NCI-H748 (cell line): ENCODE measurements around the gene PARVG.

Source experiments
- DNase-seq: peaks from one replicate; lab custom pipeline; 2025; ENCODE audit not compliant: unreplicated experiment; lab: John Stamatoyannopoulos, UW

PARVG gene

DNA sequence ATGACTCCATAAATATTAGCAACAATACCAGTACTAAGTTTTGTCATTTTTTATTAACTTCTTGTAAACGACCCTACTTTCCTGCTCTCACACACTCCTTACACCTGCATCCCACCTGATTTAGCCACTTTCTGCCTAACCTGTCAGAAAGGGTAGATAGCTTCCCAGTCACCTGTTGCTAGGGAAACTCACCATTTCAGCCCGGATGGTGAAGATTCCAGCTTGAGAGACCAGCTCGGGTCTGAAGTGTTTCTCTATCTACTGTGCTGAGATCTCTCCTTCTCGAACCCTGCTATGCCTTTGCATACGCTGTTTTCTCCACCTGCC is at the start of gene PARVG:
TSS of gene PARVG (plus strand) at position 220 of the 327 bp plus-strand sequence. CDS start 2,405 bp downstream, outside the sequence.
- DNase-seq = no peak

GRCh38 chr22:44131412-44131811 is 49.3 kb upstream of the PARVG start:
- no peak for DNase-seq

- DNase-seq = no peak
These were observed 48.6 kb upstream of the PARVG start for GRCh38 chr22:44131989-44132685.

DNA sequence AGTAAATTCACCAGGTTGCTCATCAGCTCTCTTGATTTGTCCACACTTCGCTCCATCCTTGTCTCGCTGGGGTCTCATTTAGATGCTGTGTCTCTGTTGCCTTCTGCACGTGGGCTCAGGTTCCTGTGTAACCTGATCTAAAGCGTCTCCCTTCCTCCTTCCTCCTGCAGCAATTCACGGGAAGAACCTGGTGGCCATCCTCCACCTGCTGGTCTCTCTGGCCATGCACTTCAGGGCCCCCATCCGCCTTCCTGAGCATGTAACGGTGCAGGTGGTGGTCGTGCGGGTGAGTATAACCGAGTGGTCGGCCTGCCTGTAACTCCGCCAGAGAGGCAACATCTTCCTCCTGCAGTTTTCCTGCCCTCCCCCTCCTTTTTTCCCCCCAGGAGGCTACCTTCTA is 48.0 kb upstream of the PARVG start:
- DNase-seq = peak; percentile 29

GRCh38 chr22:44133161-44133560 is 47.6 kb upstream of the PARVG start:
- DNase-seq = no peak

DNA sequence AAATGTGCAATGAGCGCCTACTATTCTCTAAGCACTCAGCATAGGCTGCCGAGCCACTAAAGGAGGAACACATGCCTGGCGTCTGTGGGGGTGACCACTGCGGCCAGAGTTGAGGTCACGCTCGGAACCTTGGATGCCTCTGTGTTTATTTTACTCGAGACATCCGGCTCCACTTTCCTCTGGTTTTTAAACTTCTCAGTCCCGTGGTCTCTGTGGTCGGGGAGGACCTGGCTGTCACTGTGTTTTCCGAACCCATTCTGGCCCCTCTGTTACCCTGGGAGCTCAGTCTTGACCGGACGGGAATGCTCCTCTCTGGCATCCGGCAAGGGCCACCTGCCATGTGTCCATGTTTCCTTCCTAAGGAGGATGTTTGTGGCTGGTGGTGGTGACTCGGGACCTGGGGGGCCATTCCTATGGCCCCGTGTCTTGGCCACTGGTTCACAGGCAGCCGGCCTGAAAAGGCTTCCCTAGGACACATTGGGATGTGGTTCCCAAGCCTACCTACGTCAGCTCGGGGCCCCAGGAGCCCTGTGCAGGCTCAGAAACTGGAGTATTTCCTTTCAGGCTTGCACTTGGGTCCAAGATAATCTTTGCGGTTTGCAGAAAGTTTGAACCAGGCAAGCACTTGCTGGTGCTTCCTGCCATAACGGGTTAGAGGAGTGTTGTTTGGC is 46.7 kb upstream of the PARVG start:
- no peak for DNase-seq

DNA sequence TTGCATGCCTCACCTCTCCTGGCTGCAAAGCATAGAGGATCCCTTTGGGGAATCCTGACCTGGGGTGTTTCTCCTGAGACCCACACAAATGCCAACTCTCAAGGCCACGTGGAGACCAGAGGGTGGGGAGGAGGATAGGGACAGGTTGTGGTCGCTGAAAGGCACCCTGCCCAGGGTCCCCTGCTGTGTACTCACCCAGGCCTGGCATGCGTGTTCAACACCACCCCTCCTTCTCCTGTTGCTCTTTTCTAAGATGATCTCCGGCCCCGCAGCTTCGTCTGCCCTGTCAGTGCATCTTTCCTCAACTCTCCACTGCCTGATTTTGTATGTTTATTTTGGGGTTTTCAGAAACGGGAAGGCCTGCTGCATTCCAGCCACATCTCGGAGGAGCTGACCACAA is 44.6 kb upstream of the PARVG start:
- DNase-seq = no peak

DNA sequence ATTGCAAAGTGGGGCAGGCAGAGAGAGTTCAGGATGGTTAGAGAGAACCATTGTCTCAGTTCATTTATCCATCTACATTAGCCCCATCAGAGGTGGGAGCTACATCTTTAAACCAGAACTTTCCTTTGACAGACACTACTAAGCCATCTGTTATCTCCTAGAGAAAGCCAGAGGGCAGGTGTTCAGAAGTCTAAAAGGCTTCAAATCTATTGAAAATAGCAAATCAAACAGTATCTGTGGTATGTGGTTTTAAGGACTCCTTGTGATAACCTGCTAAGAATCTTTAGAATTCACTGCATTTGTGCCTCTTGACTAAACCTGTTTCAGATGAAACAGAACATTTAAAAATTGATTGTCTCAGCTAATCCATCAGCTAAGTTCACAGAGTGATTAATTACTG is 43.9 kb upstream of the PARVG start:
- DNase-seq = no peak

DNA sequence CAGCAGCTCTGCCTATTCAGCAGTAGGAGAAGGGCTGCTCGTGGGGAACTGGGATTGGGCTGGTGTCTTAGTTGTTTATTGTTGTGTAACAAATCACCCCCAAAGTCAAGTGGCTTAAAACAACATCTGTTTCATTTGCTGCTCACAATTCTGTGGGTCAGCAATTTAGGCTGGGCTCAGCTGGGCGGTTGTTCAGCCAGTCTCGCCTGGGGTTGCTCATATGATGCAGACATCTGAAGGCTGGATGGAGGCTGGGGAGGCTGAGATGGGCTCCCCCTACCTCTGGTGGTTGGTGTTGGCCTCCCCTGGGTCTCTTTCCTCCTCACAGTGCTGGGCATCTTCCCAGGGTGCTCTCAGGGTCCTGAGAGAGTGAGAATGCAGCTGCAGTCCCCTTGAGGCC is 43.3 kb upstream of the PARVG start:
- DNase-seq = no peak

- DNase-seq = peak; percentile 94
These were observed 41.0 kb upstream of the PARVG start for GRCh38 chr22:44139773-44140172.

- DNase-seq = no peak
These were observed 38.2 kb upstream of the PARVG start for GRCh38 chr22:44142421-44143104.

- no peak for DNase-seq
These were observed 37.6 kb upstream of the PARVG start for GRCh38 chr22:44143105-44143474.

DNA sequence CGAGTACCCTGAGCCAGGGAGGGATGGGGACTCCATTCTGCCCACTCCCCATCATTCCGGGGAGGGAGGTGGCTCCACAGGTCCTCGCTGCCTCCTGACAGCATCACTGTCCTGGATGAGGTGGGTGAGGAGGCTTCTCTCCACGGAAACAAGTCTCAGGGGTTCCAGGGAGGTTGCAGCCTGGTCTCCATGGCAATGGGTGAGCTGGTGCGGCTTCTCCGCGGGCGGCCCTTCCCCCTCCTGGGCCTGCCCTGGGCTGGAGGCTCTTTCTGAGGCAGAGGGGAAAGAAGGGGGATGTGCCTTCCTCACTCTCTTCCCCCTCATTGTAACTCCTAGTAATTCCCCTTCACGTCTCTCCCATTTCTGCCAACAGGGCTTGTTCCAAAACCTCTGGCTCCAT is 37.1 kb upstream of the PARVG start:
- no peak for DNase-seq

DNA sequence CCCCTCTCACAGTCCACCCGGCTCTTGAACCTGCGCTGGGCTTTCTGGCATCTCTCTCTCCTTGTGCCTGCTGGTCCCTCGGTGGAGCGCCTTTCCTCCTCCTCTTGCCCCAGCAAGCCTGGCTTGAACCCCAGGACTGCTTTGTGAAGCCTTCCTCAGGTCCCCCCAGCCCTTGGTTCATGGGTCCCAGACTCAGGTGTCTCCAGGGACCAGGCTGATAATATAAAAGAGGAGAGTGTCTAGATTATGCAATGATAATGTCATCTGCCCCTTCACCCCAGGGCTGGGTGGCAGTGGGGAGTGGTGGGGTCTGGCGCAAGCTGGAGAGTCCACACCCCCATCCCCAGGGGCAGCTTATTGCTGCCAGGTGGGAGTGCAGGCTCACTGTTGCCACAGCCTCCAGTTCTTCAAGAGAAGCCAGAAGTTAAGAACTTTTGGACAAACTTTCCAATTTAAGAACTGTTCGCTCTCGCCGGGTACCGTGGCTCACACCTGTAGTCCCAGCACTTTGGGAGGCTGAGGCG is 36.6 kb upstream of the PARVG start:
- no peak for DNase-seq

- no peak for DNase-seq
These were observed 35.2 kb upstream of the PARVG start for GRCh38 chr22:44145544-44145943.

DNA sequence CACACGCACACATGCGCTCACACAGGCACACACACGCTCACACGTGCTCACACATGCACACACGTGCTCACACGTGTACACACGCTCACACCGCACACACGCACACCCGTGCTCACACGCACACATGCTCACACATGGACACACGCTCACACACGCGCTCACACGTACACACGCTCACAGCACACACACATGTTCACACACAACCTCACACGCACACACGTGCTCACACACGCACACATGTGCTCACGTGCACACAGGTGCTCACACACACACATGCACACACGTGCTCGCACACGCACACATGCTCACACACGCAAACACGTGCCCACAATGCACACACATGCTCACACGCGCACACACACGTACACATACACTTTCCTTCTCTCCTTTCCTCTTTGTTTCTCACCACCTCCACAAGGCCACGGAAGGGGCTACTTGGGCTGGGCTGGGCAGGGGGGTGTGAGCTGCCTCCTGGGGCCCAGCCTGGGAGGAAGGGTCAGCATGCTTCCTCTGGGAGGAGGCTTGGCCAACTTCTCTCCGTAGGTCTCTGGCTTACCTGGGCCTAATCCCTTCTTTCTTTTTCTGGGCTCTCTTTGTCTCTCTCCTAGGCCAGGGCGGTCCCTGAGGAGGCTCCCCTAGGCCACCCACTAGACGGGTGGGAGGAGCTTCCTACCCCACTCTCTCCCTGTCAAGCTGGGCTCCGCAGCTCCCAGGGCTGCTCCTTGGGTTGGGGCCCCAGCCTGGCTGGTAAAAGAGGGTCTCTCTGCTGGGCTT is 34.5 kb upstream of the PARVG start:
- no peak for DNase-seq

GRCh38 chr22:44147008-44147645 is 33.6 kb upstream of the PARVG start:
- no peak for DNase-seq

DNA sequence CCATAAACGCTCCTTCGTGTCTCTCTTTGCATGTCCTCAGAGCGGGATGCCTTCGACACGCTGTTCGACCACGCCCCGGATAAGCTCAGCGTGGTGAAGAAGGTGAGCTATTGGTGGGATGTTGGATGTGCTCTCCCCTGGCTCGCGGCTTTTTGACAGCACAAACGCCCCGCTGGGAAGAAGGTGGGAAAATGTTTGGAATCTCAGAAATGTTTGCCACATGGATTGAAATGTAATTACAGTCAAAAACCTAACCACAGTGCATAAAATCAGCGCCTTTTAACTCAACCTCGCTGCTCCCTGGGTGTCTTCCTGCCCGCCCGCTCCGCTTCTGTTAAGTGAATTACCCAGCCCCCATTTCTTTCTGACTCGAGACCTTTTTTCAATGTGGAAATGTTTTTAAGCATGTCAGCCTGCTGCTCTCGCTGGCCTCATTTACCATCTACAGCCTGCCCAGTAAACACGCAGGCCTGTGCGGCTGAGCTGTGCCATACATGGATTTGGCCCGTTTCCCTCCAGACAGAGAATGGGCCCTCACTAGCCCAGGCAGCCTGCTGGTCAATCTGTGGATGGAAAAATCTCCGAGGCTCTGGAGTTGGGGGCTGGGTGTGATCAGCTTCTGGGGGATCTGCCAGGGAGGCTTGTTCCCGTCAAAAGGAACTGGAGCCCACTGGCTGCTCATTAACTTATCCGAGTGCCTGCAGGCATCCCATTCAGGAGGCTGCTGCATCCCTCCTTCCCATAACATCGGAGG is 32.7 kb upstream of the PARVG start:
- no peak for DNase-seq

DNA sequence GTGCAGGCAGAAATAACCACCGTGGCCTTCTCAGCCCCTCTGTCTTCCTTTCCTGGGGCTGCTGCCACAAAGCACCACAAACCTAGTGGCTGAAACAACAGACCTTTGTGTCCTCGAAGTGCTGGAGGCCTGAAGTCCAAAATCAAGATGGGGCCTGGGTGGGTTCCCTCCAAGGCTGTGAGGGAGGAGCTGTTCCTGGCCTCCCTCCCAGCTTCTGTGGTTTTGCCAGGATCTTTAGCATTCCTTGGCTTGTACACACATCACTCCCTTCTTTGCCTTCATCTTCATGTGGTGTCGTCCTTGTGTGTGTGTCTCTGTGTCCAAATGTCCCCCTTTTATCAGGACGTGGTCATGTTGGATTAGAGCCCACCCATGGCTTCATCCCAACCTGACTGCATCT is 29.0 kb upstream of the PARVG start:
- no peak for DNase-seq

GRCh38 chr22:44153710-44154109 is 27.0 kb upstream of the PARVG start:
- no peak for DNase-seq
